Sigmoid colon (tissue), 4 donors: ENCODE data around the gene NEURL1.
"Not testable (repeated sequence)": the region's sequence is repeated elsewhere in the genome, so short reads cannot be mapped to it uniquely, and the experiment has no call there.

Source experiments
- EP300 ChIP-seq, 4 donors: sonication (generic); formaldehyde crosslinking; IDR thresholded peaks; one replicate each; pipeline ENCODE4 v1.6.1; 2017; ENCODE audit warnings: antibody characterized with exemption in 4 of 4
- POLR2AphosphoS5 ChIP-seq, 4 donors: sonication (generic); formaldehyde crosslinking; IDR thresholded peaks; one replicate each; pipeline ENCODE4 v1.6.1; 2017; ENCODE audit warnings: antibody characterized with exemption in 4 of 4

- not testable (repeated sequence) for TF ChIP-seq POLR2AphosphoS5, EP300 (IDR thresholded peaks at IDR 0.05)
Measured at GRCh38 chr10:103607051-103607450, 113.5 kb downstream of the NEURL1 start.
